Measurements from ENCODE around the gene PPFIA1.

Gene PPFIA1

DNA sequence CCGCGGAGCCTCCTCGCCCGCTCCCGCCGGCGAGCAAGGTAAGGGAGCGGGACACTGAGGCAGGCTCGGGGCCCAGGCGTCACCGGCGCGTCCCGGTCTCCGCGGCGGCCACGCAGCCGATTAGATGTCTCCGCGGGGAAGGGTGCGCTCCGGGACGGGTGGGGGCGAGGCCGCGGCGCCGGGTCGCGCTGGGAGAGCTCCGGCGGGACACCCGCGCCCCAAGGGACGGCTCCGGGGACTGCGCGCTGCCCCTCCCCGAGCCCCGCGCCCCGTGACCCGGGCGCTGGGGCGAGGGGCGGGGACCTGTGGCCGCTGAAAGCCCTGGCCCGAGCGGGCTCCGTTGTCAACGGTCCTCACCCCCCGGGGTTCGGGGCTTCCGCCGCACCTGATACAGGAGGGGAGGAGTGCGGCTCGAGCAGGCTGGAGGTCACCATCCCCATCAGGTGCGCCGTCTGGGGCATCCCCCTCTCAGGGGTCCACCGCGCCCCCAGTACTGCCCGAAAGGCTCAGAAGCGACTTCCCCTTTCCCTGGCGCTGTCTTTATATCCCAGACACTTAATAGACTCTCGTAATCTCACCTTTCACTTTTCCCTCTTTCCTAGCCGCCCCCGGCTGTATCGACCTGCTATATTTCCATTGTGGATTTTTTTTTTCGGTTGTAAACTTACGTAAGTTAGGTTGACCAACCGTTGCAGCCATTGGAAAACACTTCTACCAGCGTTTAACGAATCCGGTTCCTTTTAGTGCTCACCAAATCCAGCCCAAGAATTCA, 573 bp downstream of the PPFIA1 start:
- Histone ChIP-seq H3K27ac (ENCODE audit: low read depth in 2 of 2, low read length in 2 of 2) (peak overlapping the region; percentile 84 to 87), H3K27me3 (ENCODE audit: control insufficient read depth in 2 of 2, insufficient read depth in 2 of 2, low read length in 2 of 2) (no peaks in the 10 kb centered on the region), H3K36me3 (ENCODE audit: control insufficient read depth in 2 of 2, insufficient read depth in 2 of 2, low read length in 2 of 2) (peaks cover 16 to 26% of the 10 kb centered on the region in 2 donors), H3K9ac (ENCODE audit: low read depth in 1 of 2, low read length in 2 of 2) (peak overlapping the region; percentile 87 to 94), H3K4me1 (ENCODE audit: control insufficient read depth in 2 of 2, insufficient read depth in 2 of 2, low read length in 2 of 2) (peaks cover 15 to 18% of the 10 kb centered on the region in 2 donors), H3K9me3 (ENCODE audit: control insufficient read depth in 2 of 2, low read length in 2 of 2) (no peaks in the 10 kb centered on the region), H3K4me3 (ENCODE audit: low read length in 2 of 2) (peak overlapping the region; percentile 83 to 96)

DNA sequence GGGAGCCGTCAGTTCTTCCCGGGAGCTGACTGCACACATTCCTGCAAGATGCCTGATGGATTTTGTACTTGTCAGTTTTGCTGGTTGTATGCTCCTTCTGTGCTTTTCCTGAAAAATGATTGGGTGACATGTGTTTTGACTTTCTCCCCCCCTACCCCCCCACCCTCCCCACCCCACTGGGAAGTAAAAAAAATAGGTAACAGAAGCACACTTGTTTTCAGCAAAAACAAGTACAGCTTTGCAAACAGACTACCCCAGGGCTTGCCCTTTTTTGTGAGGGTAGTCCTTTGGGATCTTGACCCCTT, 1.1 kb downstream of the PPFIA1 start:
- Histone ChIP-seq H3K4me1 (ENCODE audit: control insufficient read depth in 2 of 2, insufficient read depth in 2 of 2, low read length in 2 of 2) (peaks cover 15 to 18% of the 10 kb centered on the region in 2 donors), H3K27ac (ENCODE audit: low read depth in 2 of 2, low read length in 2 of 2) (peak overlapping the region; percentile 84 to 87), H3K9ac (ENCODE audit: low read depth in 1 of 2, low read length in 2 of 2) (peak overlapping the region; percentile 87 to 94), H3K36me3 (ENCODE audit: control insufficient read depth in 2 of 2, insufficient read depth in 2 of 2, low read length in 2 of 2) (peaks cover 16 to 26% of the 10 kb centered on the region in 2 donors), H3K27me3 (ENCODE audit: control insufficient read depth in 2 of 2, insufficient read depth in 2 of 2, low read length in 2 of 2) (no peaks in the 10 kb centered on the region), H3K4me3 (ENCODE audit: low read length in 2 of 2) (peak overlapping the region; percentile 83 to 96), H3K9me3 (ENCODE audit: control insufficient read depth in 2 of 2, low read length in 2 of 2) (no peaks in the 10 kb centered on the region)

DNA sequence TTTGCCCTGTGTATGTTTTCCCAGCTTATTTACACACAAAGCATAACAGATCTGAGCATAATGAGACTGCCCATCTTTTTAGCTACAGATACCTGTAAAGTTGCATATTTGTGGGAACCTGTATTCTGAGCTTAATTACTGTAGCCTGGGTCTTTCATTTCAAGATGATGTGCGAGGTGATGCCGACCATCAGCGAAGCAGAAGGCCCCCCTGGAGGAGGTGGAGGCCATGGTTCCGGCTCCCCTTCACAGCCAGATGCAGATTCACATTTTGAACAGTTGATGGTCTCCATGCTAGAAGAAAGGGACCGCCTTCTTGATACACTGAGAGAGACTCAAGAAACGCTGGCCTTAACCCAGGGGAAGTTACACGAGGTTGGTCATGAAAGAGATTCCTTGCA, 1.5 kb downstream of the PPFIA1 start:
- Histone ChIP-seq H3K27me3 (ENCODE audit: control insufficient read depth in 2 of 2, insufficient read depth in 2 of 2, low read length in 2 of 2) (no peaks in the 10 kb centered on the region), H3K4me3 (ENCODE audit: low read length in 2 of 2) (peak overlapping the region; percentile 37 to 96), H3K27ac (ENCODE audit: low read depth in 2 of 2, low read length in 2 of 2) (no peak overlapping the region), H3K36me3 (ENCODE audit: control insufficient read depth in 2 of 2, insufficient read depth in 2 of 2, low read length in 2 of 2) (peaks cover 16 to 26% of the 10 kb centered on the region in 2 donors), H3K9me3 (ENCODE audit: control insufficient read depth in 2 of 2, low read length in 2 of 2) (no peaks in the 10 kb centered on the region), H3K4me1 (ENCODE audit: control insufficient read depth in 2 of 2, insufficient read depth in 2 of 2, low read length in 2 of 2) (peaks cover 15 to 18% of the 10 kb centered on the region in 2 donors), H3K9ac (ENCODE audit: low read depth in 1 of 2, low read length in 2 of 2) (no peak overlapping the region)

DNA sequence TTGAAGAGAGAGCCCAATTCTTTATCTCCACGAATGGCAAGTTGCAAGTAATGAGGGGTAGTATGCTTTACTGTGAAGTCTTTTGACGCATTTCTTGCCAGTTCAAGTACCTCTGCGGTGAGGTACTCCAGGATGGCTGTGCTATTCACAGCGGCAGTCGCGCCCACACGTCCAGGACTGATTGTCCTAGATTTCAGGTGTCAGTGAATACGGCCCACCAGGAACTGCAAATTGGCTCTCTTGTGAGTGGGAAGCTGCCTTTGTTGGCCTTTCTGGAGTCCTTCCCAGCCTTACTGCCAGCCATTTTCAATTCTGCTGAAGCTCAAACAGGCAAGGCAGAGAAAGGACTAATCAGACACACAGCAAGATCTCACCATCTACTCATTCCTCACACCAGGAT, 8.5 kb downstream of the PPFIA1 start:
- peaks cover 9 to 36% of the 10 kb centered on the region in 2 donors for H3K36me3 ChIP-seq (ENCODE audit: control insufficient read depth in 2 of 2, insufficient read depth in 2 of 2, low read length in 2 of 2)
- H3K9me3 ChIP-seq (ENCODE audit: control insufficient read depth in 2 of 2, low read length in 2 of 2): no peaks in the 10 kb centered on the region
- H3K27me3 ChIP-seq (ENCODE audit: control insufficient read depth in 2 of 2, insufficient read depth in 2 of 2, low read length in 2 of 2): no peaks in the 10 kb centered on the region
- no peak overlapping the region for H3K4me3 ChIP-seq (ENCODE audit: low read length in 2 of 2)
- H3K4me1 ChIP-seq (ENCODE audit: control insufficient read depth in 2 of 2, insufficient read depth in 2 of 2, low read length in 2 of 2): no peaks in the 10 kb centered on the region
- H3K27ac ChIP-seq (ENCODE audit: low read depth in 2 of 2, low read length in 2 of 2): no peak overlapping the region
- H3K9ac ChIP-seq (ENCODE audit: low read depth in 1 of 2, low read length in 2 of 2): no peak overlapping the region

DNA sequence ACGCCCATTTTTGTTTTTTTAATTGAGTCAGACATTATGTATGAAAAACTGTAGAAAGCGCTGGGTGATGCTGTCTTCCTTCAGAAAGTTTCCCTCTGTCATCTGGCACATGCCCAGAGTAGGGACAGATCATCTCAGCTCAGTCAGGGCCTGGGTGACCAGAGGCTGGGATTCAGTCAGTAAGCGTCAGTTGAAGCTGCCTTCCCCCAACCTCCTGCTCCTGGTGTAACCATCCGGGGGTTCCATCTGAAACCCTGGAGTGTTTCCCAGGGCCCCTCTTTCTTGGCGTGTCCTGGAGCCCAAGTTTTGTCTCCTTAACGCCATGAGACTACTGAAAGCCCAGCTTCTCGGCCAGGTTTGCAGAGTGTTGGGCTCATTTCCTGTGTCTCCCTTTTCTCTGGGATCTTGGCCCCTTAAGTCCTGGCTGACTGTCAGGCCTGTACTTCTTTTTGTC, 10.7 kb downstream of the PPFIA1 start:
- Histone ChIP-seq H3K27ac (ENCODE audit: low read depth in 2 of 2, low read length in 2 of 2) (no peak overlapping the region), H3K4me3 (ENCODE audit: low read length in 2 of 2) (no peak overlapping the region), H3K9ac (ENCODE audit: low read depth in 1 of 2, low read length in 2 of 2) (no peak overlapping the region), H3K4me1 (ENCODE audit: control insufficient read depth in 2 of 2, insufficient read depth in 2 of 2, low read length in 2 of 2) (no peaks in the 10 kb centered on the region), H3K27me3 (ENCODE audit: control insufficient read depth in 2 of 2, insufficient read depth in 2 of 2, low read length in 2 of 2) (no peaks in the 10 kb centered on the region), H3K36me3 (ENCODE audit: control insufficient read depth in 2 of 2, insufficient read depth in 2 of 2, low read length in 2 of 2) (peaks cover 18 to 40% of the 10 kb centered on the region in 2 donors), H3K9me3 (ENCODE audit: control insufficient read depth in 2 of 2, low read length in 2 of 2) (no peaks in the 10 kb centered on the region)

DNA sequence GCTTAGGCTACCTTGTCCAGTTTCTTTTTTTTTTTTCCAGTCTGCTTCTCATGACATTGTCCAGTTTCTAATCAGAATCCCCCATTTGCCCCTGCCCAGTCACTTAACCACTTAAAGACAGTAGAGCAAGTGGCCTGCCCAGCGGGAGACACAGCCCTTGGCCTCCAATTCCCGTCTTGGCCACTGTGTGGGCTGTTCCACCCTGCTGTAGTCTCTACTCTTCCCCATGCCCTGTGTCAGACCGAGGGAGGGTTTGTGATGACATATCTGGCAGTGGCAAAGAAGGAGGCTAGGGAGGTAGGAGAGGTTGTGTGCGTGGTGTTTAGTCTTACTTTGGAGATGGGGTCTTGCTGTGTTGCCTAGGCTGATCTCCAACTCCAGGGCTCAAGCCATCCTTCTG, 11.5 kb downstream of the PPFIA1 start:
- H3K9me3 ChIP-seq (ENCODE audit: control insufficient read depth in 2 of 2, low read length in 2 of 2): no peaks in the 10 kb centered on the region
- H3K27ac ChIP-seq (ENCODE audit: low read depth in 2 of 2, low read length in 2 of 2): no peak overlapping the region
- no peak overlapping the region for H3K9ac ChIP-seq (ENCODE audit: low read depth in 1 of 2, low read length in 2 of 2)
- H3K27me3 ChIP-seq (ENCODE audit: control insufficient read depth in 2 of 2, insufficient read depth in 2 of 2, low read length in 2 of 2): no peaks in the 10 kb centered on the region
- no peak overlapping the region for H3K4me3 ChIP-seq (ENCODE audit: low read length in 2 of 2)
- H3K36me3 ChIP-seq (ENCODE audit: control insufficient read depth in 2 of 2, insufficient read depth in 2 of 2, low read length in 2 of 2): peaks cover 20 to 46% of the 10 kb centered on the region in 2 donors
- no peaks in the 10 kb centered on the region for H3K4me1 ChIP-seq (ENCODE audit: control insufficient read depth in 2 of 2, insufficient read depth in 2 of 2, low read length in 2 of 2)

DNA sequence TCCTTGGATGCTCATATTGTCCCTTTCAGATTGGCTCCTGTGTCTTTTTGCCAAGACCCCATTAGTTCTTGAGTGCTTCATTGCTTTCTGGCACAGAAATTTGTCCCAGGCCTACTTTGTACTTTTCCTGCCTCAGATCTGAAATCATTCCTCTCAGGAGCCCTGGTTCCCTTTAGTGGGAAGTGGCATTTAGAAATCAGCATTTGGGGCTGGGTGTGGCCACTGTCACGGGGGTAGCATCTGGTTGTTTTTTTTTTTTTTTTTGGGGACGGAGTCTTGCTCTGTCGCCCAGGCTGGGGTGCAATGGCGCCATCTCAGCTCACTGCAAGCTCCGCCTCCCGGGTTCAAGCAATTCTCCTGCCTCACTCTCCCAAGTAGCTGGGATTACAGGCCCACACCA, 18.2 kb downstream of the PPFIA1 start:
- H3K36me3 ChIP-seq (ENCODE audit: control insufficient read depth in 2 of 2, insufficient read depth in 2 of 2, low read length in 2 of 2): peaks cover 27 to 50% of the 10 kb centered on the region in 2 donors
- H3K9ac ChIP-seq (ENCODE audit: low read depth in 1 of 2, low read length in 2 of 2): no peak overlapping the region
- no peaks in the 10 kb centered on the region for H3K27me3 ChIP-seq (ENCODE audit: control insufficient read depth in 2 of 2, insufficient read depth in 2 of 2, low read length in 2 of 2)
- H3K9me3 ChIP-seq (ENCODE audit: control insufficient read depth in 2 of 2, low read length in 2 of 2): no peaks in the 10 kb centered on the region
- no peak overlapping the region for H3K27ac ChIP-seq (ENCODE audit: low read depth in 2 of 2, low read length in 2 of 2)
- no peaks in the 10 kb centered on the region for H3K4me1 ChIP-seq (ENCODE audit: control insufficient read depth in 2 of 2, insufficient read depth in 2 of 2, low read length in 2 of 2)
- H3K4me3 ChIP-seq (ENCODE audit: low read length in 2 of 2): no peak overlapping the region

DNA sequence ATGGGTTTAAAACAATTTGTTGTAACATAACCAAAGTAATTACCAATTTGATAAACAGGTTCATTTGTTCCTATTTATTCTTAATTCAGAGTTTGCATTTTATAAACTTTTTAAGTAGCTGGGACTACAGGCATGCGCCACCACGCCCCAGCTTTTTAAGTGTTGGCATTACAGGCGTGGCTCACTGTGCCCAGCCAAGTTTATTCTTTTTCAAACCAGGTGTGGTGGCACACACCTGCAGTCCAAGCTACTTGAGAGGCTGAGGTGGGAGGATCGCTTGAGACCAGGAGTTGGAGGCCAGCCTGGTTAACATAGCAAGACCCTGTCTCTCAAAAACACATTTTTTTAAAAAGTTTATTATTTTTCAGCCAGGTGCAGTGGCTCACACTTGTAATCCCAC, 19.1 kb downstream of the PPFIA1 start:
- H3K36me3 ChIP-seq (ENCODE audit: control insufficient read depth in 2 of 2, insufficient read depth in 2 of 2, low read length in 2 of 2): peaks cover 22 to 48% of the 10 kb centered on the region in 2 donors
- no peaks in the 10 kb centered on the region for H3K27me3 ChIP-seq (ENCODE audit: control insufficient read depth in 2 of 2, insufficient read depth in 2 of 2, low read length in 2 of 2)
- H3K4me1 ChIP-seq (ENCODE audit: control insufficient read depth in 2 of 2, insufficient read depth in 2 of 2, low read length in 2 of 2): no peaks in the 10 kb centered on the region
- no peaks in the 10 kb centered on the region for H3K9me3 ChIP-seq (ENCODE audit: control insufficient read depth in 2 of 2, low read length in 2 of 2)
- no peak overlapping the region for H3K27ac ChIP-seq (ENCODE audit: low read depth in 2 of 2, low read length in 2 of 2)
- H3K9ac ChIP-seq (ENCODE audit: low read depth in 1 of 2, low read length in 2 of 2): no peak overlapping the region
- no peak overlapping the region for H3K4me3 ChIP-seq (ENCODE audit: low read length in 2 of 2)

DNA sequence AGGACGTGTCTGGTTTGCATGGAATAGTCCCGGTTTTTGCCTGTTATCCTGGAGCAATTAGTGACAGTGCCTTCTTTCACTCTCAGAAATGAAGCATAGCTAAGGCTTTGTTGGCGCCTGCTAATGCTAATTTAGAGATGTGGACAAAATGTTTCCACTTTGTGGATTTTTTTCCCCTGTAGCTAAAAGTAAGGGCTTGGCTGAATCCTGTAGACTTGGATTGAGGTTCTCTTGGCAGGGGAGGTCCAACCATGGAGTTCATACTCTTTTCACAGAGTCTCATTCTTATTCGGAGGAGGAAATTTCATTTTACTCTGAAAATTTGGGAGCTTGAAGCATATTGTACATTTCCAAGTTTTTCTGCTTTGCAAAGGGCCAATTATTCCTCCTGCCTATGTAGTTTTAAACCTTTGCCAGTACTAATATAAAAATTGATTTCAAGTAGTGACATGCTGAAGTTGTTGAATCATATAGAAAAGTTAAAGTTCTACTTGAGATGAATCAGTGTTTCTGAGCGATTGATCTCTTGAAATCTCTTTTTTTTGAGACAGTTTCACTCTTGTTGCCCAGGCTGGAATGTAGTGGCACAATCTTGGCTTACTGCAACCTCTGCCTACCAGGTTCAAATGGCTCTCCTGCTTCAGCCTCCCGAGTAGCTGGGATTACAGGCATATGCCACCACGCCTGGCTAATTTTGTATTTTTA, 20.0 kb downstream of the PPFIA1 start:
- H3K27ac ChIP-seq (ENCODE audit: low read depth in 2 of 2, low read length in 2 of 2): no peak overlapping the region
- H3K36me3 ChIP-seq (ENCODE audit: control insufficient read depth in 2 of 2, insufficient read depth in 2 of 2, low read length in 2 of 2): peaks cover 20 to 42% of the 10 kb centered on the region in 2 donors

DNA sequence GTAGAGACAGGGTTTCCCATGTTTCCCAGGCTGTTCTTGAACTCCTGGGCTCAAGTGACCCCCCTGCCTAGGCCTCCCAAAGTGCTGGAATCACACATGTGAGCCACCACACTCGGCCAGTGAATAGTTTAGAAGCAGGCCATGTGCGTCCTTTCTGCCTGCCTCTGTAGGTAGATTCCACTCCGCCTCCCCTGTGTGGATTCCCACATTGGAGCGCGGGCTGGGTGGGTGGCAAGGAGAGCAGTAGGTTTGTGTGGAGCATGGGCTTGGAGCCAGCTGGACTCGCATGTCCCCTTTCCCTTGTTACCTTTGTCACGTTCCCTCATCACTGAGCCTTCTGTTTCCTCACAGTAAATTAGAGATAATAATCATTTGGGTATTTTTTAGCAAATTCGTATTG, 21.7 kb downstream of the PPFIA1 start:
- Histone ChIP-seq H3K9me3 (ENCODE audit: control insufficient read depth in 2 of 2, low read length in 2 of 2) (no peaks in the 10 kb centered on the region), H3K27me3 (ENCODE audit: control insufficient read depth in 2 of 2, insufficient read depth in 2 of 2, low read length in 2 of 2) (no peaks in the 10 kb centered on the region), H3K4me1 (ENCODE audit: control insufficient read depth in 2 of 2, insufficient read depth in 2 of 2, low read length in 2 of 2) (no peaks in the 10 kb centered on the region), H3K9ac (ENCODE audit: low read depth in 1 of 2, low read length in 2 of 2) (no peak overlapping the region), H3K36me3 (ENCODE audit: control insufficient read depth in 2 of 2, insufficient read depth in 2 of 2, low read length in 2 of 2) (peaks cover 11 to 30% of the 10 kb centered on the region in 2 donors), H3K27ac (ENCODE audit: low read depth in 2 of 2, low read length in 2 of 2) (no peak overlapping the region), H3K4me3 (ENCODE audit: low read length in 2 of 2) (no peak overlapping the region)

More for the DNA sequence above, 20.0 kb downstream of the PPFIA1 start:
- no peaks in the 10 kb centered on the region for H3K4me1 ChIP-seq (ENCODE audit: control insufficient read depth in 2 of 2, insufficient read depth in 2 of 2, low read length in 2 of 2)
- H3K27me3 ChIP-seq (ENCODE audit: control insufficient read depth in 2 of 2, insufficient read depth in 2 of 2, low read length in 2 of 2): no peaks in the 10 kb centered on the region
- no peaks in the 10 kb centered on the region for H3K9me3 ChIP-seq (ENCODE audit: control insufficient read depth in 2 of 2, low read length in 2 of 2)
- no peak overlapping the region for H3K4me3 ChIP-seq (ENCODE audit: low read length in 2 of 2)
- no peak overlapping the region for H3K9ac ChIP-seq (ENCODE audit: low read depth in 1 of 2, low read length in 2 of 2)
